Raji (cell line): Measurements from ENCODE around the gene PSMC3.

Experiments
- POLR2A ChIP-seq: IDR thresholded peaks from 2 replicates; pipeline ENCODE4 v1.6.1; 2011; ENCODE audit warnings: low read depth, low read length, control low read depth; ENCODE audit not compliant: insufficient read depth

Gene PSMC3

GRCh38 chr11:47433157-47433556 is 6.9 kb upstream of the PSMC3 start:
- TF ChIP-seq POLR2A = no peak

GRCh38 chr11:47431356-47432083 is 5.3 kb upstream of the PSMC3 start:
- no peak for TF ChIP-seq POLR2A

GRCh38 chr11:47430524-47430923 is 4.3 kb upstream of the PSMC3 start:
- TF ChIP-seq POLR2A = no peak

- no peak for TF ChIP-seq POLR2A
Observed at GRCh38 chr11:47425611-47426010, 628 bp downstream of the PSMC3 start.

GRCh38 chr11:47418454-47419259 is 7.6 kb downstream of the PSMC3 start:
- TF ChIP-seq POLR2A = no peak

- no peak for TF ChIP-seq POLR2A
Observed at GRCh38 chr11:47417712-47418111, 8.5 kb downstream of the PSMC3 start.

GRCh38 chr11:47415949-47416472 is 10.2 kb downstream of the PSMC3 start:
- TF ChIP-seq POLR2A = 0 out of 2 replicates have a peak, but pooled peaks have one; percentile 24

GRCh38 chr11:47415091-47415854 is 11.0 kb downstream of the PSMC3 start:
- TF ChIP-seq POLR2A = no peak

GRCh38 chr11:47414685-47415070 is 11.6 kb downstream of the PSMC3 start:
- no peak for TF ChIP-seq POLR2A

- TF ChIP-seq POLR2A = no peak
Observed at GRCh38 chr11:47413908-47414684, 12.1 kb downstream of the PSMC3 start.

- no peak for TF ChIP-seq POLR2A
Observed at GRCh38 chr11:47413351-47413750, 12.9 kb downstream of the PSMC3 start.

- no peak for TF ChIP-seq POLR2A
Observed at GRCh38 chr11:47411884-47412746, 14.1 kb downstream of the PSMC3 start.

- TF ChIP-seq POLR2A = no peak
Observed at GRCh38 chr11:47410370-47411264, 15.6 kb downstream of the PSMC3 start.
